Mucosa of stomach (tissue), 1 donor: ENCODE results near the gene FBXO7.

Experiments used
- H3K27me3 ChIP-seq: one replicate; pipeline ENCODE4 v1.7.0; 2013; ENCODE audit warnings: mild to moderate bottlenecking, low read length; ENCODE audit not compliant: control insufficient read depth, insufficient read depth
- H3K36me3 ChIP-seq: one replicate; pipeline ENCODE4 v1.7.0; 2013; ENCODE audit warnings: low read length; ENCODE audit not compliant: control insufficient read depth, insufficient read depth
- H3K4me1 ChIP-seq: one replicate; pipeline ENCODE4 v1.7.0; 2013; ENCODE audit warnings: mild to moderate bottlenecking, low read length; ENCODE audit not compliant: control insufficient read depth, insufficient read depth
- H3K4me3 ChIP-seq: one replicate; pipeline ENCODE4 v1.7.0; 2013; ENCODE audit warnings: low read length
- H3K9ac ChIP-seq: one replicate; pipeline ENCODE4 v1.7.0; 2013; ENCODE audit warnings: mild to moderate bottlenecking, low read length, moderate library complexity
- H3K9me3 ChIP-seq: one replicate; pipeline ENCODE4 v1.7.0; 2013; ENCODE audit warnings: mild to moderate bottlenecking, low read length, moderate library complexity; ENCODE audit not compliant: control insufficient read depth
- donor health status: Pancreatic carcinoma.

The FBXO7 gene

GRCh38 chr22:32548039-32548438, 73.4 kb downstream of the FBXO7 start:
- Histone ChIP-seq H3K36me3 (no peaks in the 10 kb centered on the region), H3K27me3 (no peaks in the 10 kb centered on the region), H3K9ac (no peak overlapping the region), H3K9me3 (no peaks in the 10 kb centered on the region), H3K4me1 (no peaks in the 10 kb centered on the region), H3K4me3 (no peak overlapping the region)
